Measurements from ENCODE around the gene PCYOX1L.

The PCYOX1L gene

GRCh38 chr5:149410071-149410470 is 52.2 kb downstream of the PCYOX1L start:
- DNase-seq: no peak

- DNase-seq: no peak
These were observed 53.0 kb downstream of the PCYOX1L start for GRCh38 chr5:149410721-149411432.

- no peak for DNase-seq
These were observed 54.1 kb downstream of the PCYOX1L start for GRCh38 chr5:149411738-149412519.

- DNase-seq: no peak
These were observed 55.1 kb downstream of the PCYOX1L start for GRCh38 chr5:149412783-149413476.

- DNase-seq: no peak
These were observed 55.8 kb downstream of the PCYOX1L start for GRCh38 chr5:149413477-149414210.

GRCh38 chr5:149414405-149415065 is 56.7 kb downstream of the PCYOX1L start:
- peak in 1 of 3 donors; percentile 10 for DNase-seq

GRCh38 chr5:149415066-149415967 is 57.5 kb downstream of the PCYOX1L start:
- no peak for DNase-seq

GRCh38 chr5:149416987-149417710 is 59.3 kb downstream of the PCYOX1L start:
- no peak for DNase-seq

GRCh38 chr5:149417711-149418368 is 60.0 kb downstream of the PCYOX1L start:
- DNase-seq: no peak

- no peak for DNase-seq
These were observed 61.2 kb downstream of the PCYOX1L start for GRCh38 chr5:149418910-149419531.

Measured in suppressor macrophage treated with lipopolysaccharide for 1 hour (primary cell).